Peyer's patch (tissue), 4 donors: ENCODE measurements around the gene RAD51C. TPM values are rescaled to one million over a fixed set of nuclear protein-coding genes. Genes with fewer than 3 reads are reported as not detected.

Experiments used
- DNase-seq, 3 donors: peaks; one replicate each; pipeline ENCODE4 v3.0.0-alpha.2; 2017 to 2019
- H3K27ac ChIP-seq, 4 donors: fragments of 200-600 bp; sonication (generic); one replicate each; pipeline ENCODE4 v1.5.1; 2016 to 2019
- H3K27me3 ChIP-seq, 2 donors: fragments of 200-600 bp; sonication (generic); one replicate each; pipeline ENCODE4 v1.5.1; 2019
- H3K36me3 ChIP-seq, 3 donors: fragments of 200-600 bp; sonication (generic); one replicate each; pipeline ENCODE4 v1.5.1; 2016 to 2019
- H3K4me1 ChIP-seq, 4 donors: fragments of 200-600 bp; sonication (generic); one replicate each; pipeline ENCODE4 v1.5.1; 2016 to 2019
- H3K4me3 ChIP-seq, 4 donors: fragments of 200-600 bp; sonication (generic); 1 replicate in 3 of 4; 2 replicates in 1 of 4; pipeline ENCODE4 v1.5.1; 2016 to 2019; ENCODE audit warnings: mild to moderate bottlenecking in 1 of 4
- H3K9me3 ChIP-seq, 4 donors: fragments of 200-600 bp; sonication (generic); one replicate each; pipeline ENCODE4 v1.5.1; 2016 to 2019; ENCODE audit warnings: mild to moderate bottlenecking in 1 of 4
- CTCF ChIP-seq, 6 experiments: fragments of 450-650 bp in 4 of 6; fragments of 200-600 bp in 2 of 6; sonication (generic) in 1 of 6; IDR thresholded peaks; one replicate each; pipeline ENCODE4 v1.5.1; 2017 to 2019; ENCODE audit warnings: antibody characterized with exemption in 6 of 6, mild to moderate bottlenecking in 3 of 6, moderate library complexity in 1 of 6
- POLR2A ChIP-seq, 2 donors: fragments of 450-650 bp; IDR thresholded peaks; one replicate each; pipeline ENCODE4 v1.5.1; 2017; ENCODE audit warnings: antibody characterized with exemption in 2 of 2, mild to moderate bottlenecking in 2 of 2, moderate library complexity in 2 of 2
- small RNA-seq, 2 donors: library from RNA; depleted of rRNA; stranded (forward); fragments of <200 nt; gene quantifications; one replicate each; pipeline ENCODE3, GENCODE V24; 2016
- total RNA-seq, 4 donors: library from RNA; depleted of rRNA; stranded (reverse); fragments of >200 nt; gene quantifications; one replicate each; pipeline ENCODE4 v1.1.0, GENCODE V29; 2016

Gene RAD51C
- total RNA-seq, 4 donors from 2014 or later: 4.0 to 41.3 (median 8.3) TPM

DNA sequence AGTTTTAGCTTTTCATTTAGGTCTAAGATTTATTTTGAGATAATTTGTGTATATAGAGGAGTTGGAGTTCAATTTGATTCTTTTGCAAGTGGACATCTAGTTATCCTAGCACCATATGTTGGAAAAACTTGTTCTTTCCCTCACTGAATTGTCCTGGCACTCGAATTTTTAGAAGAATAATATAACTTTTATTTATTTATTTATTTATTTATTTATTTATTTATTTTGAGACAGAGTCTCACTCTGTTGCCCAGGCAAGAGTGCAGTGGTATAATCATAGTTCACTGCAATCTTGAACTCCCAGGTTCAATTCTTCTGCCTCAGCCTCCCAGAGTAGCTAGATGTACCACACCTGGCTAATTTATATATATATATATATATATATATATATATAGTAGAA lies 92.7 kb downstream of the RAD51C start:
- TF ChIP-seq CTCF (IDR thresholded peaks at IDR 0.05) (no peak), POLR2A (IDR thresholded peaks at IDR 0.05) (no peak)

More for the DNA sequence above, 92.7 kb downstream of the RAD51C start:
- Histone ChIP-seq H3K4me3 (no peak overlapping the region), H3K9me3 (no peaks in the 10 kb centered on the region), H3K27ac (no peak overlapping the region), H3K4me1 (no peaks in the 10 kb centered on the region), H3K36me3 (no peaks in the 10 kb centered on the region), H3K27me3 (no peaks in the 10 kb centered on the region)
- DNase-seq: no peak

Small RNA genes lying within 50 kb of the gene (small RNA-seq; reads per million reads assigned to genes)
- gene AC011195.1 (0 reads per million in 2 donors), gene AC025521.1 (0 reads per million in 2 donors), gene RF00017 (0 reads per million in 2 donors), gene RNU1-108P (0 reads per million in 2 donors), gene RNU1-52P (0 reads per million in 2 donors), gene RNU1-85P (0 reads per million in 2 donors)

Other genes starting within 250 kb of the RAD51C start
- gene HSF5, start 204.2 kb upstream of the RAD51C start, total RNA-seq: under 1 TPM in 2 of 4 donors, not detected in 2; 0.28 to 0.83 TPM
- gene MTMR4, start 178.0 kb upstream of the RAD51C start, total RNA-seq: 100 to 1,000 TPM in 2 of 4 donors, 10 to 100 TPM in 2; 46.2 to 129 (median 105) TPM
- under 1 TPM in 1 of 4 donors, not detected in 3; 0.13 TPM for gene TEX14, start 557 bp upstream of the RAD51C start, total RNA-seq
- under 1 TPM in 2 of 4 donors, not detected in 2; 0.13 to 0.18 TPM for gene PPM1E, start 63.3 kb downstream of the RAD51C start, total RNA-seq